ENCODE measurements around the gene OSBPL9.

GRCh38 chr1:51761351-51761750, 144.5 kb downstream of the OSBPL9 start:
- TF ChIP-seq POLR2AphosphoS5 (IDR thresholded peaks at IDR 0.05; ENCODE audit: low read depth, low read length) (no peak), POLR2A (IDR thresholded peaks at IDR 0.05; ENCODE audit: low read depth, low read length) (no peak), TAF1 (IDR thresholded peaks at IDR 0.05; ENCODE audit: low read depth, low read length) (no peak), SPI1 (IDR thresholded peaks at IDR 0.05; ENCODE audit: low read depth, low read length) (peak; percentile 48)
